Hair follicular keratinocyte (primary cell): Measurements from ENCODE around the gene GCNT4. TPM values are rescaled to one million over a fixed set of nuclear protein-coding genes. Genes with fewer than 3 reads are reported as not detected.

Source experiments
- total RNA-seq: library from RNA; depleted of rRNA; stranded (reverse); fragments of >200 nt; gene quantifications from 2 replicates; pipeline ENCODE4 v1.2.3, GENCODE V29; 2015

The GCNT4 gene, protein sequence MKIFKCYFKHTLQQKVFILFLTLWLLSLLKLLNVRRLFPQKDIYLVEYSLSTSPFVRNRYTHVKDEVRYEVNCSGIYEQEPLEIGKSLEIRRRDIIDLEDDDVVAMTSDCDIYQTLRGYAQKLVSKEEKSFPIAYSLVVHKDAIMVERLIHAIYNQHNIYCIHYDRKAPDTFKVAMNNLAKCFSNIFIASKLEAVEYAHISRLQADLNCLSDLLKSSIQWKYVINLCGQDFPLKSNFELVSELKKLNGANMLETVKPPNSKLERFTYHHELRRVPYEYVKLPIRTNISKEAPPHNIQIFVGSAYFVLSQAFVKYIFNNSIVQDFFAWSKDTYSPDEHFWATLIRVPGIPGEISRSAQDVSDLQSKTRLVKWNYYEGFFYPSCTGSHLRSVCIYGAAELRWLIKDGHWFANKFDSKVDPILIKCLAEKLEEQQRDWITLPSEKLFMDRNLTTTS
- 2.5 and 3.4 TPM in 2 replicates for total RNA-seq

DNA sequence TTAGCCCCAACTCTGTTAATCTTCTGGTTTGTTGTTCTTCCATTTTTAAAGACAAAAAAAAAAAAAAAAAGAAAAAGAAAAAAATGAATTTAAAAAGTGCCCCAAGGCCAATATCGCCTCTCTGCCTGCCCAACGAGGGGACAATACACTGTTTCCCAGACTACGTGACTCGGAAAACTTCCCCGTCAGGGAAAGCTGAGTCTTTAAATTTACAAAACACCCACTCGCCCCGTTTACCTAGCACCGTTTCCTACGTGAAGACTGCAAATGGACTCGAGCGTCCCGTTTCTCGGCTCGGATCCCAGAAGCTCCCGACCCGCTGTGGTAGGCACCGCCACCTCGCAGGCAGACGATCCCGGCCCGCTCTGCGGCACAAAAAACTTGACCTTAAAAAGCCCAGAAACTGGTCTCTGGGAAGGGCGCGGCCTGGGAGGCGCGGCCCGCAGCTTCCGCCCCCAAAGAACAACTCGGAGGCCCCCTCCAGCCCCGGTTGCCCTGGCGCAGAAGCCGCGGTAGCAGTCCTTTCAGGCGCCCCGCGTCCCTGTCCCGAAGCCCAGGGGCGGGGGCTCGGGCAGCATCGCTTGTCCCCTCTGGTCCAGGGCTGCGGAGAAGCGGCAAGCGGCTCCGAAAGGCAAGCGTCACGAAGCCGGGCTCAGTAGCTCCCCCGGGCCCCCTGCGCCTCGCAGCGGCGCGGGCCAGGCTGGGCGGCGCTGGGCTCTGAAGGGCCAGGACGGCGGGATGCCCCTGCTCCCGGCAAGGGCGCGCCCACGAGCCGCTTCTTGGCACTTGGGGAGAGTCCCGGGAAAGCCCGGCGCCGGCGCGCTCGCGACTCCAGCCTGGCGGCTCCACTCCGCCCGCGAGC is at the start of gene GCNT4:
TSS of gene GCNT4 (minus strand) at position 367 of the 862 bp plus-strand sequence. CDS start 22,521 bp downstream, outside the sequence.

Other genes starting within 250 kb of the GCNT4 start
- 19.4 and 22.3 TPM in 2 replicates for gene FAM169A, start 186.2 kb downstream of the GCNT4 start, total RNA-seq
- gene ANKRD31, start 184.3 kb upstream of the GCNT4 start, total RNA-seq: under 0.01 TPM in 1 of 2 replicates, not detected in the other